GM19239 (cell line): Measurements from ENCODE around the gene OR2T10.
"Not testable (repeated sequence)": the region's sequence is repeated elsewhere in the genome, so short reads cannot be mapped to it uniquely, and the experiment has no call there.

Source experiments
- DNase-seq: peaks from one replicate; pipeline ENCODE4 v3.0.0; 2011; ENCODE audit warnings: low spot score; ENCODE audit not compliant: insufficient read length
- FAIRE-seq: peaks from 2 replicates; lab custom pipeline; 2011; peaks lifted over from hg19 to GRCh38; lab: Jason Lieb, UNC

OR2T10 gene

DNA sequence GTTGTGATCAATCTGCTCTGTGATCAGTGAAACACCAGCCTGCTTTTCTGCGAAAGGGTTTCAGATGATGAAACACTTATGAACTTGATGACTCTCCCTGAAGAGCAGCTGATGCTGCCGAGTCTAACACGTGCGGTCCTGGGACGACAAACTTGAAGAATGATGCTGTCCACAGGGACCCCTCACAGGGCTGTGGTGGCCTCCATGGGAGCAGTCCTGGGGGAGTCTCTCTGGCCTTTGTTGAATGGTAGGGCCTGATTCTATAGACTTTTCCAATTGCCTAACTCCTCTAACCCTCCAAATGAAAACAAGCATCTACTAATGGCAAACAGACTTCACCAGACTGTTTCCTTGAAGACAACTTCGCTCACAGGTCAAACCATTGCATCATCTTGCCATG is at the start of gene OR2T10:
OR2T10 (minus strand) TSS at position 112 of the 400 bp plus-strand sequence. CDS start 3,932 bp downstream, outside the sequence.
- FAIRE-seq (no peak), DNase-seq (no peak)

DNA sequence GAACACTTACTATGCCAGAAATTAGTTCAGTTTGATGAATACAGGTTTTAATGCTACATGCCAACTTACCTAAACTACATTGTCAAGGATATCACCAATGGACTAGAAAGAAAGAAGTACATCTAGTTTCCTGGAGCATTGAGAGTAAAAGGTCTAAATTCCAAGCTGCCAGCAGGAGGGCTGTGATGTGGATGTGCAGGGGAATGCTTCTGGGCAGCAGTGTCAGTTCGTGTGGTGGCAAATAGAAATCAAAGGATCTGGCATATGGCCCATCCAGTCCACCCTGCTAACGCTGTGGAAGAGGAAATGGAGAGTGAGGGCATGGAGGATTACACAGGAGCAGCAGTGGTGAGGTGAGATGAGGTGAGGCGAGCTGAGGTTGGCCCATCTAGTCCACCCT is 47.7 kb upstream of the OR2T10 start, which contains the start of gene OR2T35:
OR2T35 (minus strand) TSS at position 101 of the 400 bp plus-strand sequence. CDS start 6,020 bp downstream, outside the sequence.
- not testable (repeated sequence) for DNase-seq
- peak; percentile 65 for FAIRE-seq

- not testable (repeated sequence) for DNase-seq
- peak; percentile 99 for FAIRE-seq
These were observed 45.6 kb upstream of the OR2T10 start for GRCh38 chr1:248642971-248643651.

GRCh38 chr1:248641583-248641982 is 44.1 kb upstream of the OR2T10 start:
- not testable (repeated sequence) for DNase-seq, FAIRE-seq

DNA sequence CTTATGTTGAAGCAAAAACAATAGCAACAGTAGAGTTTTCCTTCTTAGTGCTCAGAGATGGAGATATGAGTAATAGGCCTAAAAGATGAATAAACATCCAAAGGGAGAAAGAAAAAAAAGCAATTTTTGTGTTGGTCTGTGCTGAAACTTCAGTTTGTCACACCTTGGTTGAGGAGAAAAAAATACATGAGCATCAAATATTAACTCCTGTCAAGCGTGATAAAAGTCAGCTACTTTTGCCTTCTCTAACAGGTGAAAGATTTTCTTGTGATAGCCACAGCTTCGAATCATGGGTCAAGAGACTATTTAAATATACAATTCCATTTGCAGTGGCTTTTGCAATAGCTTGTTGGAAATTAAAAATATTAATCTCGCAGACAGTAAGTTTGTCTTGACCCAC is 43.4 kb upstream of the OR2T10 start:
- peak; percentile 96 for FAIRE-seq
- not testable (repeated sequence) for DNase-seq

DNA sequence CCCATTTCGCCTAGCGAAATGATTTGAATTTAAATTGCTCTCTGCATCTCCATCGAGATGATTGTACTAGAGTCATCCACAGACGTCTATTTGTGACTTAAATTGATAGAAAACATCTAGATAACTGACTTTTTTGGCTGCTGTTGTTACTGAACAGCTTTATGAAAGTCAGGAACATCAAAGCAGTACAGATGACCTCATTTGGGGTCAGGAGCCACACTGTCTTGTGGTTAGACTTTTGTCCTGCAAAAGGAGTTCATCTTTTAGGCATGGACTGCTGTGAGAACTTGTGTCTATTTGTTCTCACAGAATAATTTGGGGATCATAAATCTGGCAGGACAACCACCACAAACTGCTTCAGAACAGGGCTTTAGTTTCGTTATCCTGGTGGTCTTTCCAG is 42.2 kb upstream of the OR2T10 start:
- DNase-seq: not testable (repeated sequence)

GRCh38 chr1:248636612-248637011 is 39.1 kb upstream of the OR2T10 start:
- not testable (repeated sequence) for DNase-seq, FAIRE-seq

More for the DNA sequence above, 42.2 kb upstream of the OR2T10 start:
- peak; percentile 95 for FAIRE-seq

GRCh38 chr1:248634991-248635390 is 37.5 kb upstream of the OR2T10 start, which contains the start of gene OR2T11:
Gene OR2T11 (minus strand): TSS chr1:248635091. CDS start chr1:248627128, 7,963 bp downstream.
- FAIRE-seq, DNase-seq: not testable (repeated sequence)

DNA sequence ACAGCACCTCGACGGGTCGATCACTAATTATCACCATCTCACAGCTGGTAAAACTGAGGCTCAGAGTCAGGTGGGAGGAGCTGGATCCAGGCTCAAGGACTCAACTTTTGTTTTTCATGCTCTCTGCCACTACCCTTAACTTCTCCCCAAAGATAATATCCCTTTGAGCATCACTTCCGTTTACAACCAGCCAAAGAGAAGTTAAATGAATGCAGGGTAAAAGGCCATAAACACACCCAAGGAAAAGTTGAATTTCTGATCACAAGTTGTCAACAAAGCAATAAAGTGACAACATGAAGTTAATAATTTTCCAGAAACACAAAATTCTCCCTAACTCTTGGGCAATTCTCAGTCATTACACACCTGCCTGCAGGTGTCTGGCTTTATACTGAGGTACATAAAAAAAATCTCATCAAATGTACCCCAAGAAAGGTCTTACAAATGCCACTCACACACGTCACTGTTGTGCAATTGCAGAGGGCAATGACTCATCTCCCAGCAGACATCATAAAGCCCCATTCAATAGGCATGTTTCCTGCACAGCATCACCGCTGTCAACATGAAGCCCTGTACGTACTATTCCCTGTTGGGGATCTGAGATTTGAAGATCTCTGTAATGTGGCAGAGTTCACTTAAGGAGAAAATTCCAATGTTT is 34.0 kb upstream of the OR2T10 start:
- FAIRE-seq (no peak), DNase-seq (no peak)

DNA sequence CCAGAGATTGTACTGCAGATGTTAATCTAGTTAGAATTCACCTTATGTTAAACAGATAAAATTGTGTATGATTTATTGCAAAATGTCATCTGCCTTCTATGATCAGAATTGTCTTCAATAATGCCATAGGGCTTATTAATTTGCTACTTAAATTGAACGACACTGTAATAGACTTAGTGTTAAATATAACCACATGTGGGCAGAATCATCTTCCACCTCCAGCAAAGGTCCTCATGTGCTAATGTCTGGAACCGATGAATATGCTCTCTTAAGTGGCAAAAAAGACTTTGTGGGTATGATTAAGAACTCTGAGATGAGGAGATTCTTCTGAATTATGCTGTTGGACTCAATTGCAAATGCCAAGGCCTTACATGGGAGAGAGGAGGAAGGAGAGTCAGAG is 33.1 kb upstream of the OR2T10 start:
- FAIRE-seq: no peak
- DNase-seq: no peak

DNA sequence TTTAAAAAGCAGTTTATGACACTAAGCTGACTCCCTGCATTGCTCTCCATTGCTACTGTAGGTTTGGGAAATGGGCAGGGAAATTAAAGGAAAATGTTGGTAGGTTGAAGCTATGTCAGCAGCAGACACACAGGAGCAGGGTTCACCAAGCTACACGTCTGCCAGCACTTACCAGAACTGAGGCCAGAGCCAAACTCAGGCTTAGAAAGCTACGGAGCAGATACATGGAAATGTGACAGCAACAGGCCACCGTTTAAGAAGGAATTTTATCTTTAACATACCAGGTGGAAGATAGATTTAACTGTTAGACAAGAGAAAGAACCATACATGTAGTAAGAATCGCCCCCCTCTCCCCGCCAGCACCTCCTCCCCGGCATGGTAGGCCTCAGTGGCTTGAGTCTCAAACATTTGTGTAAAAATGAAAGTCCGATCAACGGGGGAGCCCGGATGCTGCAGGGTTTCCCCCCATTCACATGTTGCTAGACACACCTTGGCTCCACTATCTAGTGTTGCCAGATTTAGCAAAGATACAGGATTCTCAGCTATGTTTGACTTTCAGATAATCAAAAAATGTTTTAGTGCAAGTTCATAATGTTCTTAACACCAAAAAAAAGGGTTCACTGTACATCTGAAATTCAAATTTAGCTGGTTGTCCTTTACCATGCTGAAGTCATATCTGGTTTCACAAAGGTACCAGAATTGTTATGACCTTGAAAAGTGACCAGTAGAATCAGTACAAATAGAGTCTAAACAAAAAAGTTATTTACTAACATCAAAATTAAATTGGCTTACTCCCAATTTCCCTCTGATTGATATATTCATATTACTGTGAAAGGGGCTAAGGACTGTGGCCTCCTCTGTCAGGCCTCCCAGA is 30.7 kb upstream of the OR2T10 start:
- DNase-seq (no peak), FAIRE-seq (peak; percentile 4)

DNA sequence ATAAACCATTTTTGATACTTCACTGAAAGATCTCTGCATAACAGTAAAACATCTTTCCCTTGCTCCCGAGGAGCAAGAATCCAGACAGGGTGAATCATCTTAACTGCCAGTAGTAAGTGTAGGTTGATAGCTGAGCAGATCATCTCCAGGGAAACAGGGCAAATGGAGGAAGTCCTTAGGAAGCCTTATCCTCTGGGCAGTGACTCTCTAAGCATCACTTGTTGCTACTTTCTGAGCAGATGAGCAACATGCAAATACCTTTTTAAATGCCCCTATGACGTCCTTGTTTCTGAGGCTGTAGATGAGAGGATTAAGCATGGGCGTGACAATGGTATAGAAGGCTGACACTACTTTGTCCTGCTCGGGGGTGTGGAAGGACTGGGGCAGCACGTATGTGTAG is 28.5 kb upstream of the OR2T10 start:
- FAIRE-seq: no peak

DNA sequence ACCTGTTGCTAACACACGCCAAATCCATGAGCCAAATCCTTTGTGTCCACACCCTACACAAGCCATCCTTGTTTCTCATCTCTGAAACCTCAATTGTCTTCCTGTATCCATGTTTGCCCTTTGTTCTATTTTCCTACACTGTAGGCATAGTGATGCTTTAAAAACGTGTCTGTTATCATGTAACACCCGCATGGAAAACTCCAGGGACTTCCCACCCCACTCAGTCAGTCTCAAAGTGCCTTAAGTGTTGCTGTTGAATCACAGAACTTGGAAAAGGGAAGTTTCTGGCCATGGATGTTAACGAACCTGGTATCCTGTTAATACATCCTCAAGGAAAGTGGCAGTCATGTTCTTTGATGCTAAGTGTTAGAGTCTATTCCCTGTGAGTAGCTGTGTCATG is 27.7 kb upstream of the OR2T10 start:
- FAIRE-seq (no peak), DNase-seq (no peak)

More for the DNA sequence above, 28.5 kb upstream of the OR2T10 start:
- no peak for DNase-seq

DNA sequence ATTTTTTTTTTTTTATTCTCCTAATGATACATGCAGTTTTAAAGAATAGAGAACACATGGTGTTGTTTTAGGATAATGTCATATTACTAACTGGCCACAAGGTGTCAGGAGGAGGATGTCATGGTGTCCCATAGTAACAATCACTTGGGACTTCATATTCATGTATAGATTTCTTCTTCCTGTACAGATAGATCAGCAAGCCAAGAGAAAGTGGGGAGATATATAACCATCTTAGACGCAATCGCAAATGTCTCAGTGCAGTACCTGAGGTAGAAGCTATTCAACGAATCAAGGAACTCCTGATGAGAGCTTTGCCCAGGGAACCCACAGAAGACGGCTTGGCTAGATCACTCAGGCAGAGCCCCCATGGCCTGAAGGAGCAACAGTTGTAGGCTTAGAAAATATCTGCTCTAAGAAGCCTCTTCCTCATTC is 25.1 kb upstream of the OR2T10 start:
- no peak for DNase-seq
- no peak for FAIRE-seq

GRCh38 chr1:248621770-248622169 is 24.3 kb upstream of the OR2T10 start:
- FAIRE-seq (no peak), DNase-seq (no peak)

GRCh38 chr1:248618878-248619277 is 21.4 kb upstream of the OR2T10 start:
- FAIRE-seq: no peak
- no peak for DNase-seq

- DNase-seq: no peak
- no peak for FAIRE-seq
These were observed 20.6 kb upstream of the OR2T10 start for GRCh38 chr1:248618119-248618518.

DNA sequence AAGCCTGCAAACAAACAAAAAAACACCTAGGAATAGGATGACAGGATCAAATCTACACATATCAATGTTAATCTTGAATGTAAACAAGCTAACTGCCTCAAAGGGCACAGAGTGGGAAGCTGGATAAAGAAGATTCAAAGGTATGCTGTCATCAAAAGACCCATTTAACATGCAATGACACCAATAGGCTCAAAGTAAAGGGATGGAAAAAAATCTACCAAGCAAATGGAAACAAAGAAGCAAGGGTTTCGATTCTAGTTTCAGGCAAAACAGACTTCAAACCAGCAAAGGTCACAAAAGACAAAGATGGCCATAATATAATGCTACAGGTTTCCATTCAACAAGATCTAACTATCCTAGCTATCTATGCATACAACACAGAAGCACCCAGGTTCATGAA is 16.2 kb upstream of the OR2T10 start:
- FAIRE-seq (no peak), DNase-seq (no peak)

DNA sequence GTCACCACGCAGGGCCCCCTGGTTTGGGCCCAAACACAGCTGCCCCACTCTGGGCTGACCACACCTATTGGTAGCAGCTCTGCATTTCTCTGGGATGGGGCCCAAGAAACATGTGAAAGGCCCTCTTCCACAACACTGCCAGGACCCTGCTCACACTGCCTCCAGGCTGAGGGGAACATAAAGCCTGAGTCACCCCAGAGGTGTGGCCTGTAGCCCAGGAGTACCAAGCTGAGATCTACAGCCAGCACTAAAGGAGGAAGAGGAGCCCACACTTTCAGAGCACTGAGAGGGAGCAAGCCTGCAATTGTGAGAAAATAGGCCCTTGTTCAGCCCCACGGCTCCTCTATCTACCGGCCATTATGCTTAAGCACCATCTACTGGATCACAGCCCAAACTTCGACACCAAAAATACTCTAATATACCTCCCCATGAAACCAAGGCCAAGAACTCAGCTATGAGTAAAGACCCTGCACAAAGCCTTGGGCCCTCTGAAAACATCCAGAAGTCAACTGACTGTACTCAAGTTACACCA is 14.4 kb upstream of the OR2T10 start:
- DNase-seq: no peak
- FAIRE-seq: no peak

GRCh38 chr1:248610301-248610700 is 12.8 kb upstream of the OR2T10 start:
- no peak for FAIRE-seq

More at GRCh38 chr1:248610301-248610700, 12.8 kb upstream of the OR2T10 start:
- DNase-seq: no peak
